SK-N-SH (cell line): ENCODE measurements around the gene ZNF148. TPM values are rescaled to one million over a fixed set of nuclear protein-coding genes. Genes with fewer than 3 reads are reported as not detected.
"Not testable (repeated sequence)": the region's sequence is repeated elsewhere in the genome, so short reads cannot be mapped to it uniquely, and the experiment has no call there.

Experiments
- CTCF ChIA-PET: fragments of 300-600, 350-600 bp; formaldehyde crosslinking; extraction: SDS; loops from one replicate; lab custom pipeline; 2021; lab: Yijun Ruan, JAX
- POLR2A ChIA-PET: fragments of 350-600 bp; sonication (Branson Sonifier 250); formaldehyde crosslinking; extraction: SDS; loops from one replicate; lab custom pipeline; 2020; ENCODE audit warnings: antibody characterized with exemption, inconsistent platforms; lab: Yijun Ruan, JAX
- DNase-seq: peaks from one replicate; pipeline ENCODE4 v3.0.0; 2012
- H2AFZ ChIP-seq: fragments of 200-600 bp; sonication (generic); 2 replicates; pipeline ENCODE4 v1.8.1; 2016; ENCODE audit warnings: antibody characterized with exemption, mild to moderate bottlenecking, low read depth
- H3F3A ChIP-seq: fragments of 200-600 bp; sonication (generic); replicated peaks from 2 replicates; pipeline ENCODE3; 2016; ENCODE audit warnings: antibody characterized with exemption, mild to moderate bottlenecking; ENCODE audit not compliant: insufficient read depth
- H3K27ac ChIP-seq, 2 experiments: fragments of 200-500 bp in 1 of 2; fragments of 200-600 bp in 1 of 2; sonication (Bioruptor generic) in 1 of 2; sonication (generic), shearing (Covaris generic) in 1 of 2; 2 replicates each; pipeline versions ENCODE4 v1.5.1 to v1.6.1; 2014 to 2016; ENCODE audit warnings: low read depth in 2 of 2, inconsistent platforms in 1 of 2, low read length in 1 of 2, mild to moderate bottlenecking in 1 of 2, mixed read lengths in 1 of 2
- H3K27me3 ChIP-seq: fragments of 200-600 bp; sonication (generic), shearing (Covaris generic); 2 replicates; pipeline ENCODE4 v1.6.1; 2016; ENCODE audit warnings: mixed run types; ENCODE audit not compliant: insufficient read depth
- H3K36me3 ChIP-seq, 2 experiments: fragments of 200-500 bp in 1 of 2; fragments of 200-600 bp in 1 of 2; sonication (Bioruptor generic) in 1 of 2; sonication (generic) in 1 of 2; replicated peaks in 1 of 2; 2 replicates each; pipeline versions ENCODE3 to v1.5.1; 2014 to 2016; ENCODE audit warnings: low read length in 1 of 2, mild to moderate bottlenecking in 1 of 2; ENCODE audit not compliant: insufficient read depth in 2 of 2, control insufficient read depth in 1 of 2
- H3K4me1 ChIP-seq, 2 experiments: fragments of 200-500 bp in 1 of 2; fragments of 200-600 bp in 1 of 2; sonication (Bioruptor generic) in 1 of 2; sonication (generic), shearing (Covaris generic) in 1 of 2; 2 replicates each; pipeline versions ENCODE4 v1.5.1 to v1.6.1; 2014 to 2016; ENCODE audit warnings: low read depth in 1 of 2, low read length in 1 of 2, mixed run types in 1 of 2; ENCODE audit not compliant: insufficient read depth in 2 of 2, control insufficient read depth in 1 of 2
- H3K4me2 ChIP-seq: fragments of 200-600 bp; sonication (generic), shearing (Covaris generic); 2 replicates; pipeline ENCODE4 v1.6.1; 2017; ENCODE audit warnings: mixed run types
- H3K4me3 ChIP-seq, 2 experiments: fragments of 200-500 bp in 1 of 2; fragments of 200-600 bp in 1 of 2; sonication (Bioruptor generic) in 1 of 2; sonication (generic), shearing (Covaris generic) in 1 of 2; 2 replicates each; pipeline versions ENCODE4 v1.5.1 to v1.8.1; 2014 to 2016; ENCODE audit warnings: low read depth in 2 of 2, inconsistent platforms in 1 of 2, low read length in 1 of 2, mild to moderate bottlenecking in 1 of 2, mixed read lengths in 1 of 2, moderate library complexity in 1 of 2
- H3K79me2 ChIP-seq: fragments of 200-600 bp; sonication (generic); 2 replicates; pipeline ENCODE4 v1.8.1; 2017; ENCODE audit warnings: mild to moderate bottlenecking; ENCODE audit not compliant: insufficient read depth
- H3K9ac ChIP-seq: fragments of 200-600 bp; sonication (generic); 2 replicates; pipeline ENCODE4 v1.6.1; 2017; ENCODE audit warnings: mixed run types
- H3K9me2 ChIP-seq: fragments of 200-600 bp; sonication (generic); 2 replicates; pipeline ENCODE4 v1.6.1; 2017; ENCODE audit warnings: mixed run types
- H3K9me3 ChIP-seq: fragments of 200-600 bp; sonication (generic); 2 replicates; pipeline ENCODE4 v1.6.1; 2017; ENCODE audit warnings: mixed run types, mild to moderate bottlenecking, moderate library complexity
- H4K20me1 ChIP-seq: fragments of 200-600 bp; sonication (generic); 2 replicates; pipeline ENCODE4 v1.6.1; 2017; ENCODE audit warnings: mild to moderate bottlenecking, mixed run types; ENCODE audit not compliant: insufficient read depth
- ELF1 ChIP-seq: IDR thresholded peaks from 2 replicates; pipeline ENCODE4 v1.4.0; 2012
- EP300 ChIP-seq, 2 experiments: IDR thresholded peaks; 2 replicates each; pipeline versions ENCODE4 v1.4.0 to v1.6.1; 2012; ENCODE audit warnings: borderline replicate concordance in 1 of 2, low read depth in 1 of 2, low read length in 1 of 2
- EZH2phosphoT487 ChIP-seq: fragments of 200-600 bp; sonication (generic); IDR thresholded peaks from 2 replicates; pipeline ENCODE4 v1.6.1; 2017; ENCODE audit warnings: low read depth, mixed run types, mild to moderate bottlenecking, antibody characterized with exemption, moderate library complexity, borderline replicate concordance
- FOSL2 ChIP-seq: IDR thresholded peaks from 2 replicates; pipeline ENCODE4 v1.4.0; 2012; ENCODE audit warnings: low read depth, mild to moderate bottlenecking, moderate library complexity, borderline replicate concordance
- FOXJ3 ChIP-seq: sonication (generic); formaldehyde crosslinking; IDR thresholded peaks from 2 replicates; pipeline ENCODE4 v1.5.1; 2020; ENCODE audit warnings: mild to moderate bottlenecking, missing genetic modification reagents
- MEF2A ChIP-seq: IDR thresholded peaks from 2 replicates; pipeline ENCODE4 v1.4.0; 2012; ENCODE audit warnings: low read depth, borderline replicate concordance
- RAD21 ChIP-seq: IDR thresholded peaks from 2 replicates; pipeline ENCODE4 v1.6.1; 2012; ENCODE audit warnings: mild to moderate bottlenecking, low read length
- RXRA ChIP-seq: IDR thresholded peaks from 2 replicates; pipeline ENCODE4 v1.4.0; 2012; ENCODE audit warnings: low read depth, mild to moderate bottlenecking, borderline replicate concordance
- SIN3A ChIP-seq: IDR thresholded peaks from 2 replicates; pipeline ENCODE4 v1.6.1; 2012; ENCODE audit warnings: low read depth, mild to moderate bottlenecking, low read length, moderate library complexity, borderline replicate concordance
- TAF1 ChIP-seq: IDR thresholded peaks from 2 replicates; pipeline ENCODE4 v1.6.1; 2012; ENCODE audit warnings: low read depth, mild to moderate bottlenecking, low read length, moderate library complexity, borderline replicate concordance
- WGBS: methylation state at CpG from one replicate; pipeline ENCODE4 v1.1.6; 2017; ENCODE audit warnings: low lambda C conversion rate; 5-methylcytosine and 5-hydroxymethylcytosine counted together
- polyA plus RNA-seq, 3 experiments: library from polyadenylated mRNA; depleted of rRNA; stranded (reverse); fragments of >200 nt; gene quantifications; 2 replicates each; pipeline ENCODE4 v1.2.3, GENCODE V29; 2012
- TF ChIP-seq, protein P1 (sequence below): IDR thresholded peaks from 2 replicates; pipeline ENCODE4 v1.4.0; 2012; ENCODE audit warnings: low read depth, borderline replicate concordance
- TF ChIP-seq, protein P2 (sequence below): IDR thresholded peaks from 2 replicates; pipeline ENCODE4; 2012
- TF ChIP-seq, protein P3 (sequence below): fragments of 150-350 bp; IDR thresholded peaks from 2 replicates; pipeline ENCODE4 v1.6.1; 2016; ENCODE audit warnings: mild to moderate bottlenecking, low read depth, low read length
- TF ChIP-seq, protein P4 (sequence below): fragments of 200-600 bp; sonication (generic); IDR thresholded peaks from 2 replicates; pipeline ENCODE4 v1.6.1; 2017; ENCODE audit warnings: antibody characterized with exemption, mild to moderate bottlenecking, moderate library complexity

ZNF148 gene
- polyA plus RNA-seq, 1 of the 3 experiments (the other 2 are of a cell fraction): 5.1 TPM

DNA sequence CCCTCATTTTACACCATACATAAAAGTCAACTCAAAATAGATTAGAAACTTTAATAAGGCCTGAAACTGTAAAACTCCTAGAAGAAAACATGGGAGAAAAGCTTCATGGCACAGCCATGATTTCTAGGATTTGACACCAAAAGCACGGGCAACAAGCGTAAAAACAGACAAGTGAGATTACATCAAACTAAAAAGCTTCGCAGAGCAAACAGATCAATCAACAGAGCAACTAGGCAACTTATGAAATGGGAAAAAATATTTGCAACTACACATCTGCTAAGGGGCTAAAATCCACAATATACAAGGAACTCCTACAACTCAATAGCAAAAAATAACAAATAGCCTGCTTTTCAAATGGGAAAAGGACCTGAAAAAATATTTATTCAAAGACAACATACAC lies 26.1 kb downstream of the ZNF148 start:
- CTCF ChIA-PET: interaction anchor here (1.1 to 1.4 kb wide), 2 partner anchors 26 to 122 kb away, joined by 3 read pairs; partner anchors contain the start of gene ZNF148
- WGBS: 87% methylated on average over 3 of the region's 3 CpGs
- no peak overlapping the region for H2AFZ ChIP-seq
- H3K4me2 ChIP-seq: no peak overlapping the region
- H3F3A ChIP-seq: peaks cover 7% of the 10 kb centered on the region
- H3K9me3 ChIP-seq: peaks cover 21% of the 10 kb centered on the region; the same call in 1 of the 2 replicates
- peaks cover 49% of the 10 kb centered on the region for H4K20me1 ChIP-seq
- no peak overlapping the region for H3K27ac ChIP-seq
- H3K9me2 ChIP-seq: no peaks in the 10 kb centered on the region
- no peak overlapping the region for H3K9ac ChIP-seq
- H3K4me1 ChIP-seq: no peaks in the 10 kb centered on the region
- TF ChIP-seq FOSL2: no peak
- TF ChIP-seq MEF2A: no peak
- no peak for TF ChIP-seq FOXJ3 (CRISPR knock-in tag)
- no peak for TF ChIP-seq EP300 (IDR thresholded peaks at IDR 0.05; ENCODE audit: borderline replicate concordance in 1 of 2, low read depth in 1 of 2, low read length in 1 of 2)
- TF ChIP-seq, protein P1, sequence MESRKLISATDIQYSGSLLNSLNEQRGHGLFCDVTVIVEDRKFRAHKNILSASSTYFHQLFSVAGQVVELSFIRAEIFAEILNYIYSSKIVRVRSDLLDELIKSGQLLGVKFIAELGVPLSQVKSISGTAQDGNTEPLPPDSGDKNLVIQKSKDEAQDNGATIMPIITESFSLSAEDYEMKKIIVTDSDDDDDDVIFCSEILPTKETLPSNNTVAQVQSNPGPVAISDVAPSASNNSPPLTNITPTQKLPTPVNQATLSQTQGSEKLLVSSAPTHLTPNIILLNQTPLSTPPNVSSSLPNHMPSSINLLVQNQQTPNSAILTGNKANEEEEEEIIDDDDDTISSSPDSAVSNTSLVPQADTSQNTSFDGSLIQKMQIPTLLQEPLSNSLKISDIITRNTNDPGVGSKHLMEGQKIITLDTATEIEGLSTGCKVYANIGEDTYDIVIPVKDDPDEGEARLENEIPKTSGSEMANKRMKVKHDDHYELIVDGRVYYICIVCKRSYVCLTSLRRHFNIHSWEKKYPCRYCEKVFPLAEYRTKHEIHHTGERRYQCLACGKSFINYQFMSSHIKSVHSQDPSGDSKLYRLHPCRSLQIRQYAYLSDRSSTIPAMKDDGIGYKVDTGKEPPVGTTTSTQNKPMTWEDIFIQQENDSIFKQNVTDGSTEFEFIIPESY: no peak
- TF ChIP-seq, protein P2, sequence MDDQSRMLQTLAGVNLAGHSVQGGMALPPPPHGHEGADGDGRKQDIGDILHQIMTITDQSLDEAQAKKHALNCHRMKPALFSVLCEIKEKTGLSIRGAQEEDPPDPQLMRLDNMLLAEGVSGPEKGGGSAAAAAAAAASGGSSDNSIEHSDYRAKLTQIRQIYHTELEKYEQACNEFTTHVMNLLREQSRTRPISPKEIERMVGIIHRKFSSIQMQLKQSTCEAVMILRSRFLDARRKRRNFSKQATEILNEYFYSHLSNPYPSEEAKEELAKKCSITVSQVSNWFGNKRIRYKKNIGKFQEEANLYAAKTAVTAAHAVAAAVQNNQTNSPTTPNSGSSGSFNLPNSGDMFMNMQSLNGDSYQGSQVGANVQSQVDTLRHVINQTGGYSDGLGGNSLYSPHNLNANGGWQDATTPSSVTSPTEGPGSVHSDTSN: no peak
- TF ChIP-seq ELF1: no peak
- TF ChIP-seq EZH2phosphoT487: no peak
- TF ChIP-seq SIN3A: no peak
- TF ChIP-seq RAD21: no peak
- TF ChIP-seq, protein P3, sequence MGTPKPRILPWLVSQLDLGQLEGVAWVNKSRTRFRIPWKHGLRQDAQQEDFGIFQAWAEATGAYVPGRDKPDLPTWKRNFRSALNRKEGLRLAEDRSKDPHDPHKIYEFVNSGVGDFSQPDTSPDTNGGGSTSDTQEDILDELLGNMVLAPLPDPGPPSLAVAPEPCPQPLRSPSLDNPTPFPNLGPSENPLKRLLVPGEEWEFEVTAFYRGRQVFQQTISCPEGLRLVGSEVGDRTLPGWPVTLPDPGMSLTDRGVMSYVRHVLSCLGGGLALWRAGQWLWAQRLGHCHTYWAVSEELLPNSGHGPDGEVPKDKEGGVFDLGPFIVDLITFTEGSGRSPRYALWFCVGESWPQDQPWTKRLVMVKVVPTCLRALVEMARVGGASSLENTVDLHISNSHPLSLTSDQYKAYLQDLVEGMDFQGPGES: no peak
- TF ChIP-seq, protein P4, sequence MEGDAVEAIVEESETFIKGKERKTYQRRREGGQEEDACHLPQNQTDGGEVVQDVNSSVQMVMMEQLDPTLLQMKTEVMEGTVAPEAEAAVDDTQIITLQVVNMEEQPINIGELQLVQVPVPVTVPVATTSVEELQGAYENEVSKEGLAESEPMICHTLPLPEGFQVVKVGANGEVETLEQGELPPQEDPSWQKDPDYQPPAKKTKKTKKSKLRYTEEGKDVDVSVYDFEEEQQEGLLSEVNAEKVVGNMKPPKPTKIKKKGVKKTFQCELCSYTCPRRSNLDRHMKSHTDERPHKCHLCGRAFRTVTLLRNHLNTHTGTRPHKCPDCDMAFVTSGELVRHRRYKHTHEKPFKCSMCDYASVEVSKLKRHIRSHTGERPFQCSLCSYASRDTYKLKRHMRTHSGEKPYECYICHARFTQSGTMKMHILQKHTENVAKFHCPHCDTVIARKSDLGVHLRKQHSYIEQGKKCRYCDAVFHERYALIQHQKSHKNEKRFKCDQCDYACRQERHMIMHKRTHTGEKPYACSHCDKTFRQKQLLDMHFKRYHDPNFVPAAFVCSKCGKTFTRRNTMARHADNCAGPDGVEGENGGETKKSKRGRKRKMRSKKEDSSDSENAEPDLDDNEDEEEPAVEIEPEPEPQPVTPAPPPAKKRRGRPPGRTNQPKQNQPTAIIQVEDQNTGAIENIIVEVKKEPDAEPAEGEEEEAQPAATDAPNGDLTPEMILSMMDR: no peak
- no peak for TF ChIP-seq RXRA
- no peak for TF ChIP-seq TAF1
- peaks cover 0 to 25% of the 10 kb centered on the region in 2 experiments for H3K36me3 ChIP-seq
- no peak overlapping the region for H3K4me3 ChIP-seq
- no peak for DNase-seq
- POLR2A ChIA-PET: no interaction called here
- no peaks in the 10 kb centered on the region for H3K27me3 ChIP-seq
- H3K79me2 ChIP-seq: peaks cover 100% of the 10 kb centered on the region

DNA sequence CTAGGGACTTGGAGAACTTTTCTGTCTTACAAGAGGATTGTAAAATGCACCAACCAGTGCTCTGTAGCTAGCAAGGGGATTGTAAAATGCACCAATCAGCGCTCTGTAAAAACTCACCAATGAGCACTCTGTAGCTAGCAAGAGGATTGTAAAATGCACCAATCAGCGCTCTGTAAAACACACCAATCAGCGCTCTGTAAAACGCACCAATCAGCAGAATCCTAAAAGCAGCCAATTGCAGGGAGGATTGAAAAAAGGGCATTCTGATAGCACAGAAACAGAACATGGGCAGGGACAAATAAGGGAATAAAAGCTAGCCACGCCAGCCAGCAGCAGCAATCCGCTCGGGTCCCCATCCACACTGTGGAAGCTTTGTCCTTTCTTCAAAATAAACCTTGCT lies 31.8 kb downstream of the ZNF148 start:
- CTCF ChIA-PET, H3K9me2 ChIP-seq, H3K4me2 ChIP-seq, H3K4me1 ChIP-seq, H3K9ac ChIP-seq, H3F3A ChIP-seq, H2AFZ ChIP-seq, POLR2A ChIA-PET, H3K27ac ChIP-seq, DNase-seq, H3K27me3 ChIP-seq, H3K4me3 ChIP-seq: not testable (repeated sequence)
- H3K79me2 ChIP-seq: peaks cover 100% of the 10 kb centered on the region
- H3K36me3 ChIP-seq: peaks cover 0 to 48% of the 10 kb centered on the region in 2 experiments
- H3K9me3 ChIP-seq: peaks cover 25% of the 10 kb centered on the region; the same call in 1 of the 2 replicates
- WGBS: over 99% methylated on average over 6 of the region's 7 CpGs
- H4K20me1 ChIP-seq: peaks cover 40% of the 10 kb centered on the region
